ENCODE data around the gene EFCAB10. TPM values are rescaled to one million over a fixed set of nuclear protein-coding genes. Genes with fewer than 3 reads are reported as not detected.
"Not testable (repeated sequence)": the region's sequence is repeated elsewhere in the genome, so short reads cannot be mapped to it uniquely, and the experiment has no call there.

Gene EFCAB10
- polyA plus RNA-seq, 1 donor = 0.93 TPM

GRCh38 chr7:105530126-105530525 is 51.2 kb downstream of the EFCAB10 start:
- no peak for DNase-seq

GRCh38 chr7:105527737-105528136 is 53.6 kb downstream of the EFCAB10 start:
- DNase-seq = not testable (repeated sequence)

GRCh38 chr7:105524840-105525239 is 56.5 kb downstream of the EFCAB10 start:
- DNase-seq = no peak

- not testable (repeated sequence) for DNase-seq
Observed at GRCh38 chr7:105524423-105524822, 56.9 kb downstream of the EFCAB10 start.

- peak; percentile 94 for DNase-seq
Observed at GRCh38 chr7:105521717-105522463, 59.4 kb downstream of the EFCAB10 start, which contains the start of gene PUS7. PUS7 (minus strand) TSS chr7:105522271; CDS start chr7:105508512, 13,759 bp downstream.

GRCh38 chr7:105521027-105521716 is 60.1 kb downstream of the EFCAB10 start:
- DNase-seq = peak; percentile 44

GRCh38 chr7:105520620-105521019 is 60.7 kb downstream of the EFCAB10 start:
- DNase-seq = not testable (repeated sequence)

- no peak for DNase-seq
Observed at GRCh38 chr7:105519353-105519752, 61.9 kb downstream of the EFCAB10 start.

- not testable (repeated sequence) for DNase-seq
Observed at GRCh38 chr7:105515610-105516009, 65.7 kb downstream of the EFCAB10 start.

Other genes starting within 250 kb of the EFCAB10 start
- 34.6 TPM for gene SRPK2, start 192.6 kb downstream of the EFCAB10 start, polyA plus RNA-seq (ENCODE audit: insufficient read length)
- gene PUS7, start 59.2 kb downstream of the EFCAB10 start, polyA plus RNA-seq (ENCODE audit: insufficient read length) = 12.6 TPM
- gene RINT1, start 49.3 kb downstream of the EFCAB10 start, polyA plus RNA-seq (ENCODE audit: insufficient read length) = 21.5 TPM

All from hindlimb muscle (tissue), 1 donor.